OCI-LY3 (cell line): ENCODE data around the gene PPDPF.

Experiments used
- CTCF ChIP-seq: fragments of 200-600, 300-600 bp; sonication (generic); IDR thresholded peaks from 2 replicates; pipeline ENCODE4 v1.5.1; 2014; ENCODE audit warnings: antibody characterized with exemption, low read length, low read depth
- EZH2phosphoT487 ChIP-seq: fragments of 200-600 bp; shearing (Covaris generic); IDR thresholded peaks from 2 replicates; pipeline ENCODE4 v1.6.1; 2018; ENCODE audit warnings: antibody characterized with exemption, mixed run types, low read depth

GRCh38 chr20:63564036-63564810 is 43.7 kb downstream of the PPDPF start:
- TF ChIP-seq EZH2phosphoT487 (no peak), CTCF (no peak)
